Erythroblast (primary cell): ENCODE data around the gene HMGXB3.

ENCODE experiments used
- GATA1 ChIP-seq: IDR thresholded peaks from 2 replicates; pipeline ENCODE4 v1.6.1; 2011; ENCODE audit warnings: low read depth, mild to moderate bottlenecking, control low read depth, low read length, moderate library complexity
- POLR2A ChIP-seq: IDR thresholded peaks from 2 replicates; pipeline ENCODE4 v1.6.1; 2011; ENCODE audit warnings: mild to moderate bottlenecking, low read length

- no peak for TF ChIP-seq POLR2A
- no peak for TF ChIP-seq GATA1
These were observed 32.8 kb downstream of the HMGXB3 start for GRCh38 chr5:150033334-150033733.
